Measurements from ENCODE around the gene SMIM8. TPM values are rescaled to one million over a fixed set of nuclear protein-coding genes. Genes with fewer than 3 reads are reported as not detected.

The SMIM8 gene
- total RNA-seq, 1 donor from 2014 or later, result 7.3 TPM

DNA sequence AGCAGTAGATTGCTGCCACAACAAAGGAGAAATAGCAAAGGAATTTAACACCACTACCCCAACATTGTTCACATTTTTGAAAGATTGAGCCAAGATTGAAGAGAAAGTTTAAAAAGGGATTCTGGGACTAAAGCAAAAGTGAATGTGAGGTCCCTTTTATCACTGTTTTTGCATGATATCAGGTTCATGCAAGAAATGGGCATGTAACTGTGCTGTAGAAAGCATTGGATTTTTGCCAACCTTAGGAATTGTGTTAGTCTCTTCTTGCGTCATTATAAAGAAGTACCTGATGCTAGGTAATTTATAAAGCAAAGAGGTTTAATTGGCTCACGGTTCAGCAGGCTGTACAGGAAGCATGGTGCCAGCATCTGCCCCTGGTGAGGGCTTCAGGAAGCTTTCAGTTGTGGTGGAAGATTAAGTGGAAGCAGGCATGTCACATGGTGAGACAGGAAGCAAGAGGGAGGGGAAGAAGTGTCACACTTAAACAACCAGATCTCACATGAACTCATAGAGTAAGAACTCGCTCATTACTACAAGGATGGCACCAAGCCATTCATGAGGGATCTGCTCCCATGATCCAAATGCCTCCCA is 11.3 kb downstream of the SMIM8 start:
- intact Hi-C loops (cut with micrococcal nuclease), result no loop called here

DNA sequence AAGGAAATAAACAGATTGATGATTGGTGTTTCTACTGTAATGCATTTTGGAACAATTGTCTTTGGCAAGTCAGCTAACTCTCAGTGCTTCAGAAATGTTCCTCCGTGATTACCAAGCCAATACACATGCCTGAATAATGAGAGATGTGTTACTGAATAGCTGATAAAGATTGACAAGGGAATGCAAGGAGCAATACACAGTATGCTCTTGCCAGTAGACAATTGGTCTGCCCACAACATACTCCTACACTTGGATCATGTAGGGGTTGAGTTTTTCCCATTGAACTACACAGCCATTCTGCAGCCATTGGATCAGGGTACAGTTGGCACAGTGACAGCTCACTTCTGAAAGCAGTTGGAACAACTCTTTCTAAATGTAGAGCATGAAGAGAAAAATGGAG is 12.3 kb downstream of the SMIM8 start:
- intact Hi-C loops (cut with micrococcal nuclease), result no loop called here

GRCh38 chr6:87336367-87336766 is 14.0 kb downstream of the SMIM8 start:
- intact Hi-C loops (cut with micrococcal nuclease), result no loop called here

DNA sequence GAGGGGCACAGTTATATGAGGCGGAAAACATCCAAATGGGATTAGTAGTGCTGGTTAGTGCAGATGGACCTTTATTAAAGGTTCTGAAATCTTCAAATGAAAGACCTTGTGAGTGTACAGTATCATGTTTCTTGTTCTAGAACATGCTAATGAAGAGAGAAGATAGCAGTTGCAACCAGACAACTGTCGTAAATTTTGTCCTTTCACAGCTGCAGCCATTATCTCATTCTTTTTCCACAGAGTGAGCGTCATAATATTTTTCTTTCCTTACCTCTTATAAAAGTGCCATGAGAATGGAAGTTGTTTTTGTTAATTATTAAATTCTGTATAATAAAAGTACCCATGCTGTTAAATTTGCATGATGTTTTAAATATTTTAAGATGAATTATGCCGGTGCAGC is 17.8 kb downstream of the SMIM8 start:
- intact Hi-C loops (cut with micrococcal nuclease), result no loop called here

GRCh38 chr6:87341158-87341557 is 18.8 kb downstream of the SMIM8 start:
- intact Hi-C loops (cut with micrococcal nuclease), result no loop called here

GRCh38 chr6:87341899-87342298 is 19.5 kb downstream of the SMIM8 start:
- intact Hi-C loops (cut with micrococcal nuclease), result no loop called here

DNA sequence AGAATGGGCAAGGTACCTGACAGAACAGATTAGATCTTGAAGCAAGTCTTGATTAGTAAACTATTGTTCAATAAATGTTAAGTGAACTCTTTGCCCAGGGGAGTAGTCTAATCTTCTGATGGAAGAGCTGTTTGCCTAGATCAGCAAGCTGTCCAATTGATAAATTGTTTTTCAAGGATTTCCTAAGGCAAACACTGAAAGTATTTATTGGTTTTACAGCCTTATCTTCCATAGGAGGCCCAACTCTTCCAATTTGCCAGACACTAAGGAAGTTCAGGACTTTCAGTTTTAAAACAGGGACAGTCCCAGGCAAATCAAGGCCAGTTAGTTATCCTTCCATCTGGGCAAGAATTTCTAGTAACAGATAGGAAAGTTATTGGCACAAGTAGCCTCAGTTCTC is 20.4 kb downstream of the SMIM8 start:
- intact Hi-C loops (cut with micrococcal nuclease), result no loop called here

DNA sequence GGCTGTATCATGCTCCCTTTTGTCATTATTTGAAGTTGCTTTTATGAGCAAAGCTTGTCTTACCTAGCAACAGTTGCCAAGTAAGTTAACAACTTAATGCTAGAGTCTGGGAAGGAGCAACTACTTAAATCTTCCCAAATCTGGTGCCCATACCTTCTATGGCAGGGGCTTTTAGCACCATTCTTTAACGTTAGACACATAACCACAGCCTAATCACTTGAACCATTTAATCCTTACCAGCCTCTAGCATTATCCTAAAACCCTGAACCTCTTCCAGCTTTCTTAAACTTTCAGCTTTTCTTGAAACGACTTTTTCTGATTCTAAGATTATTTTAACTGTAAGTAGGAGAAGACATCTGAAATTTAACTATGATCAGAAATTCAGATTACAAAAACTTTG is 22.3 kb downstream of the SMIM8 start, which contains the start of gene C6orf163:
Gene C6orf163 (plus strand): TSS at position 83 of the 400 bp plus-strand sequence. CDS start 287 bp downstream, at position 370.
- intact Hi-C loops (cut with micrococcal nuclease), result no loop called here

DNA sequence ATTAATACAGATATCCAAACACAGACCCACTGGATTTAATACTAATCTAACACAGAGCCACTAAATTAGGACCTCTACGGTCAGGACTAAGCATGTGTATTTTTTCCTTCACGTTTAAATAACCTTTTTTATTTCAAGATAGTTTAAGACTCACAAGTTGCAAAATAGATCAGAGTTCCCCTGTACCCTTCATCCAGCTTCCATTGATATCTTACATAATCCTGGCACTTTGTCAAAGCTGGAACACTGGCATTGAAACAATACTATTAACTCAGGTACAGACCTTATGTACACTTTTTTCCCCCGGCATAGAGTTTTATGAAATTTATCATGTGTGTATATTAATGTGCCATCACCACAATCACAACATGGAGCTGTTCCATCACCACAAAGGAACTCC is 24.3 kb downstream of the SMIM8 start:
- intact Hi-C loops (cut with micrococcal nuclease), result no loop called here

- intact Hi-C loops (cut with micrococcal nuclease), result no loop called here
Measured at GRCh38 chr6:87349896-87350295, 27.5 kb downstream of the SMIM8 start.

DNA sequence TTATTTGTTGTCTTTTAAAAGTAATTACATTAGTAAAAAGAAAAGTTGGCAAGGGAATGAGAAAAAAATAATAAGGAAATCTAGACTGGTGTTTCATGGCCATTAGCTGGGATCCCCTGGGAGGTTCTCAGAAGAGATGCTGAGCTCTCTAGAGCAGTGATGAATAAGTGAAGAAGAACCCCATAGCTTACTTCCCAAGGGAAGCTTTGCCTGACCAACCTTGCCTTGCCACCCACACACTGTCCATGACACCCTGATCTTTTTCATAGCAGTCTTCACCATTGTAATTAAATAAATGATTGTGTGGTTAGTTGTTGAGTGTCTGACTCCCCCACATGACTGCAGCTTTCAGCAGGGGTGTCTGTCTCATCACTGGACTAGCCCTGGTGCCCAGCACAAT is 28.1 kb downstream of the SMIM8 start:
- intact Hi-C loops (cut with micrococcal nuclease), result no loop called here

DNA sequence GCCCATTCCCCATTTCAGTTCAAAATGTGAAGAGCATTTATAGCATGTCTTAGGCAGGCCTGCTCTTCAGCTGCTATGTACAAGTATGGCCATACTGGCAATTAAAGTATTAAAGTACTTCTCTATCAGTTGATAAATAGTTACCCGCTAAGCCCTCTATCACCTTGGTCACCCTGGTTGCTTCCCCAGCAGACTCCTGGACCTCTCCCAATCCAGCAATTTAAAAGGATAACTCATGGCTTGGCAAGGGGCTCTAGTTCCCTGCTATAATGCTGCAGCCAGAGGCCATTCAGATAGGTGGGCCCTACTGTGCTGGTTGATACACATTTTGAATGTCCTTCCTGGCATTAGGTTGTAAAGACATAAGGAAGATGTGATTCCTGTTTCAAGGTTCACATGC is 29.2 kb downstream of the SMIM8 start:
- intact Hi-C loops (cut with micrococcal nuclease), result no loop called here

- intact Hi-C loops (cut with micrococcal nuclease), result no loop called here
Measured at GRCh38 chr6:87356181-87356580, 33.8 kb downstream of the SMIM8 start.

DNA sequence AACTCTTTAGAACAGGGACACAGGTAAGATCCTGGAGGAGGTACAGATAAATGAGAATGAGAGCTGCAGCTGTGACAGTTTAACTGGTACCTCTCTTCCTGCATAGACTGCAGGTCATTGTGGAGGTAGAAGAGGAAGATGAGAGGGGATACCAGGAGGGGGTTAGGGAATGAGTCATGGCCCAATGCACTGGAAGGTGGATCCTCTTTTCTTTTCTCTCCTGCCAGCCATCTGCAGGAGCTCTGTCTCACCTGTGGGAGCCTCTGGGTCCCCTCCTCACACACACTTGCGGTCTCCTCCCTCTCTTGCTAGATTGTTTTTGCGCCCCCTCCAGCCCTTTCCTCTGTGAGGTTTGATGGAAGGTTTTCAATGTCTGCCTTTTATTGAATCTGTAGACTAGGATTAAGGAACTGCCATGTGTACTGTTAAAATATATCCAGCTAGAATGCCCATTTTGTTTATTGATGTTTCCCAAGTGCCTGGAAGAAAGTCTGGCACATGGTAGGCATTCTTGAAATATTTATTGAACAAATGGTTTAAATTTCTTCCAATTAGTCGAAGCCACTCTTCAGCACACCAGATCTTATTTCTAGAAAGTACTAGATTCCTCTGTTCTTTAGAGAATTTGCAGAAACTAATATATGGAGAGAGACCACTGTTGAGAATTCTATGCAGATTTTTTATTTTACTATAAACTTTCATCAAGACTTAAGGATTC is 35.2 kb downstream of the SMIM8 start:
- intact Hi-C loops (cut with micrococcal nuclease), result no loop called here

- intact Hi-C loops (cut with micrococcal nuclease), result no loop called here
Measured at GRCh38 chr6:87364602-87365252, 42.3 kb downstream of the SMIM8 start.

DNA sequence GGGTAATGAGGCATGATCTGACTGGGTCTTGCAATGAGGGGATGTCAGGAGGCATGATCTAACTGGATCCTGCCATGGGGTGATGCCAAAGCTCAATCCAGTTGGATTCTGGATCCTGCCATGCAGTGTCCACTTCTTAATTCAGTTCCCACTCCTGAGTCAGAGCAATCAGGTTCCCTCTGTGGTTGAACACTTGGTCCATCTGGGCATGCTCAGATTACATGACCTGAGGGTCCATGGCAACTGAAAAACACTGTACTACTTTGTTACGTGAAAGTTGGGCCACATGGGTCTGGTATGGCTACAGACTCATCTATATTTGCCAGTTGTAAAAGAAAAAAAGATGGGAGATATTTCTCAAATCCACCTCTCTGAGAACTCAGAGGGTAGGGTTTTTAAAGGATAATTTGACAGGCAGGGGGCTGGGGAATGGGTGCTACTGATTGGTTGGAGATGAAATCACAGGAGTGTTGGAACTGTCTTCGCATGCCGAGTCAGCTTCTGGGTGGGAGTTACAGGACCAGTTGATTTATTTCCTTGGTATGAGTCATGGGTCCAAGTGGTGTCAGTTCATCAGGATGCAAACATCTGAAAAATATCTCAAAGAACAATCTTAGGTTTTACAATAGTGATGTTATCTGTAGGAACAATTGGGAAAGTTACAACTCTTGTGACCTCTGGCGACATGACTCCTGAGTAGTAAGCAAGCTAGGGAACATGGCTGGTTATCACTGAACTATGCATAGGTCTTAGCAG is 43.9 kb downstream of the SMIM8 start:
- intact Hi-C loops (cut with micrococcal nuclease), result no loop called here

DNA sequence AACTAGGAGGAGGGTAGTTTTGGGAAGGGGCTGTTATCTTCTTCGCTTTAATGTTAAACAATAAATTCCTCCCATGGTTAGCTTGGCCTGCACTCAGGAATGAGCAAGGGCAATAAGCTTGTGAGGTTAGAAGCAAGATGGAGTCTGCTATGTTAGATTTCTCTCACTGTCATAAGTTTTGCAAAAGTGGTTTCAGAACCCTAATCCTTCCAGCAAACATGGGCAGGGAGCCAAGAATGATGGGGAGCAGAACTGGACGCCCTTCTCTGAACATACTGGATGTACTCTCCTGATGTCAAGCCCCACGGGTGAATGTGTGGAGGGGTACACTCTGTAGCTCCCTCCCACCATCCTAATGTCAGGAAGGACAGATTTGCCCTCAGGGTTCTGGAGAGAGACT is 44.5 kb downstream of the SMIM8 start:
- intact Hi-C loops (cut with micrococcal nuclease), result no loop called here

DNA sequence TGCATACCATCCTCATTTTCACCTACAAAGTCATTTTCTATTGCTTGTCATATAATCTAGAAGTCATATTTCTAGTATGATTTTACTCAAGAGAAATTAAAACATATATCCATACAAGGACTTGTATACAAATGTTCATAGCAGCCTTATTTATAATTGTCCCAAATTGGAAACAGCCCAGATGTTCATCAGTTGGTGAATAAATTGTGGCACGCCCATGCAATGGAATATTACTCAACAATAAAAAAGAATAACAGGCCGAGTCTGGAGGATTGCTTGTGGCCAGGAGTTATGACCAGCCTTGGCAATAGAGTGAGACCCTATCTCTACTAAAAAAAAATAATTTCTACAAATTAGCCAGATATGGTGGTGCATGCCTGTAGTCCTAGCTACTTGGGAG is 51.0 kb downstream of the SMIM8 start:
- intact Hi-C loops (cut with micrococcal nuclease), result no loop called here

DNA sequence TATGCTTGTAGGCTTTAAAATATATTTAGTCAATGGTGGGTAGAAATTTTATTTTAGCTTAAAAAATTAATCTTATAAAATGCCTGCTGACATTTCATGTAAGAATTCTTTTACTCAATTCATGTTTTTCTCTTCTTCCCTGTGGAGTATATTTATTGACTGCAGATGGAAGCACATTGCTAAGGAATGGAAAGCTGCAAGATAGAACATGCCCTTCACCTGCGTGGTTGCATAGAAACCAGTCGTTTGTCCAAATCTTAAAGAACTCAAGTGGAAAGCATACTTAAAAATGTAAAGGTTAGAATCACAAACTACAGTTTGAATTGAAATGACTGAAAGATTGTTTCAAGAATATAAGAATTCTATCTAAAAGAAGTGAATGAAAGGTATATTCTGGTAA is 52.9 kb downstream of the SMIM8 start:
- intact Hi-C loops (cut with micrococcal nuclease), result no loop called here

- intact Hi-C loops (cut with micrococcal nuclease), result no loop called here
Measured at GRCh38 chr6:87376643-87377042, 54.3 kb downstream of the SMIM8 start.

DNA sequence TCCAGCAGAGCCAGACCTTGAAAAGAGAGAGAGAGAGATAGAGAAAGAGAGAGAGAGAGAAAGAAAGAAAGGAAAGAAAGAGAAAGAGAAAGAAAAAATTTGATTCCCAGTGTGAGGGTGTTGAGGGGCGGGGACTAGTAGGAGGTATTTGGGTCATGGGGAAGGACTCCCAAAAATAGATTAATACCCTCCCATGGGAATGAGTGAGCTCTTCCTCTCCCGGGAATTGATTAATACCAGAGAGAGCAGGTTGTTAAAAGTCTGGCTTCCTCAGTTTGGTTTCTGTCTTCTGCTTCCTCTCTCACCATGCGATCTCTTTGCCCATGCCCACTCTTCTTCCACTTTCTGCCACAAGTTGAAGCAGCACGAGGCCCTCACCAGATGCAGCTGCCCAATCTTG is 56.6 kb downstream of the SMIM8 start:
- intact Hi-C loops (cut with micrococcal nuclease), result no loop called here

GRCh38 chr6:87382861-87383260 is 60.5 kb downstream of the SMIM8 start:
- intact Hi-C loops (cut with micrococcal nuclease), result no loop called here

All from T-helper 2 cell treated with Interferon-gamma antibody and Interleukin-4, amounts not matched to agents 100 ng/mL and 5 ng/mL, for 36 hours (primary cell).